MM.1S (cell line): ENCODE results near the gene ACKR3.

Source experiments
- EZH2phosphoT487 ChIP-seq: fragments of 300-600 bp; sonication (generic); IDR thresholded peaks from 2 replicates; pipeline ENCODE4 v1.6.1; 2018; ENCODE audit warnings: antibody characterized with exemption, low read length
- TF ChIP-seq, protein P1 (sequence below): fragments of 300-600 bp; sonication (generic); IDR thresholded peaks from 2 replicates; pipeline ENCODE4 v1.5.1; 2016; ENCODE audit warnings: antibody characterized with exemption, low read length, mixed read lengths

DNA sequence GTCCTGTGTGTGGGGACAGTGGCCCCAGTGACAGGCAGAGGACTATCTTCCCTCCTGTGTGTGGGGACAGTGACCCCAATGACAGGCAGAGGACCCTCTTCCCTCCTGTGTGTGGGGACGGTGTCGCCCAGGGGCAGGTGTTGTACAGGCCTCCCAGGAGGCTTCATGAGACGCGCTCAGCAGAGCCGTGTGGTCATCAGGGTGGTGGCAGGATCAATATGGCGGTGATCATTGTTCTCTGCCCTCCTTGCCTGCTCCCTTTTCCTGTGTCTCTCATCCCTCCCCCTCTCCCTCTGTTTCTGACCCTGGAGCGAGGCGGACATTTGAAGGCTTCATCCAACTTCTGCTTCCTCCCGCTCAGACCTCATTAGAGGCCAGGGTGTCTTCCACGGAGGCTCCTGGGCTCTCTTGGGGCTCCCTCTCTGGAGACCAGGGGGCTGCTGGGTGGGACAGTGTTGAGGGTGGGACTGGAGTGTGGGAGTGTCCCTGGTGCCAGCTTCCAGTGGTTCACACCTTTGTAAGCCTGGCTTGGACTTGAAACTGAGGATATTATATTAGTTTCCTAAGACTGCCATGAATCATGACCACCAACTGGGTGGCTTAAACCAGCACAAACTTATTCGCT is 59.5 kb downstream of the ACKR3 start:
- TF ChIP-seq, protein P1, sequence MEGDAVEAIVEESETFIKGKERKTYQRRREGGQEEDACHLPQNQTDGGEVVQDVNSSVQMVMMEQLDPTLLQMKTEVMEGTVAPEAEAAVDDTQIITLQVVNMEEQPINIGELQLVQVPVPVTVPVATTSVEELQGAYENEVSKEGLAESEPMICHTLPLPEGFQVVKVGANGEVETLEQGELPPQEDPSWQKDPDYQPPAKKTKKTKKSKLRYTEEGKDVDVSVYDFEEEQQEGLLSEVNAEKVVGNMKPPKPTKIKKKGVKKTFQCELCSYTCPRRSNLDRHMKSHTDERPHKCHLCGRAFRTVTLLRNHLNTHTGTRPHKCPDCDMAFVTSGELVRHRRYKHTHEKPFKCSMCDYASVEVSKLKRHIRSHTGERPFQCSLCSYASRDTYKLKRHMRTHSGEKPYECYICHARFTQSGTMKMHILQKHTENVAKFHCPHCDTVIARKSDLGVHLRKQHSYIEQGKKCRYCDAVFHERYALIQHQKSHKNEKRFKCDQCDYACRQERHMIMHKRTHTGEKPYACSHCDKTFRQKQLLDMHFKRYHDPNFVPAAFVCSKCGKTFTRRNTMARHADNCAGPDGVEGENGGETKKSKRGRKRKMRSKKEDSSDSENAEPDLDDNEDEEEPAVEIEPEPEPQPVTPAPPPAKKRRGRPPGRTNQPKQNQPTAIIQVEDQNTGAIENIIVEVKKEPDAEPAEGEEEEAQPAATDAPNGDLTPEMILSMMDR = no peak
- no peak for TF ChIP-seq EZH2phosphoT487
